HEK293 (cell line): ENCODE results near the gene N4BP3.

Experiments
- CTCF ChIA-PET: fragments of 350-600 bp; formaldehyde crosslinking; extraction: SDS; loops from one replicate; lab custom pipeline; 2021; ENCODE audit warnings: antibody characterized with exemption; lab: Yijun Ruan, JAX
- POLR2A ChIA-PET: fragments of 300-600 bp; formaldehyde crosslinking; extraction: SDS; loops from one replicate; lab custom pipeline; 2020; ENCODE audit warnings: antibody characterized with exemption, inconsistent platforms; lab: Yijun Ruan, JAX
- H3K27ac ChIP-seq: fragments of 200-500 bp; sonication (Bioruptor generic); 2 replicates; pipeline ENCODE4 v1.5.1; 2014; ENCODE audit warnings: low read depth, low read length, control low read depth, inconsistent platforms; ENCODE audit errors: extremely low read depth
- H3K36me3 ChIP-seq, 2 experiments: fragments of 200-500 bp in 1 of 2; sonication (Bioruptor generic) in 1 of 2; 1 replicate in 1 of 2; 2 replicates in 1 of 2; pipeline ENCODE4 v1.5.1; 2014 to 2017; ENCODE audit warnings: inconsistent platforms in 2 of 2, low read length in 2 of 2; ENCODE audit not compliant: control insufficient read depth in 2 of 2, insufficient read depth in 1 of 2
- H3K4me1 ChIP-seq: fragments of 200-500 bp; sonication (Bioruptor generic); 2 replicates; pipeline ENCODE4 v1.5.1; 2014; ENCODE audit warnings: mild to moderate bottlenecking, low read length, inconsistent platforms; ENCODE audit not compliant: control insufficient read depth, insufficient read depth
- H3K4me3 ChIP-seq: 2 replicates; pipeline ENCODE4 v1.5.1; 2011; ENCODE audit warnings: low read depth, mild to moderate bottlenecking, control low read depth, low read length, moderate library complexity
- H3K9me3 ChIP-seq: fragments of 200-500 bp; sonication (Bioruptor generic); 2 replicates; pipeline ENCODE4 v1.5.1; 2014; ENCODE audit warnings: low read depth, low read length, inconsistent platforms; ENCODE audit not compliant: control insufficient read depth, insufficient read depth
- ATF2 ChIP-seq: fragments of 450-650 bp; formaldehyde crosslinking; IDR thresholded peaks from 2 replicates; pipeline ENCODE4 v1.5.1; 2016; ENCODE audit warnings: missing biosample characterization, missing genetic modification characterization, low read depth
- BCL11A ChIP-seq: fragments of 450-650 bp; formaldehyde crosslinking; IDR thresholded peaks from 2 replicates; pipeline ENCODE4 v1.5.1; 2016; ENCODE audit warnings: low read depth, missing biosample characterization, missing genetic modification characterization
- BCL11B ChIP-seq: fragments of 450-650 bp; formaldehyde crosslinking; IDR thresholded peaks from 2 replicates; pipeline ENCODE4 v1.5.1; 2016; ENCODE audit warnings: low read depth, missing biosample characterization, missing genetic modification characterization
- KLF10 ChIP-seq: fragments of 450-650 bp; IDR thresholded peaks from 2 replicates; pipeline ENCODE4 v1.5.1; 2018; ENCODE audit warnings: missing biosample characterization, mild to moderate bottlenecking, missing genetic modification characterization
- KLF17 ChIP-seq: fragments of 450-650 bp; formaldehyde crosslinking; IDR thresholded peaks from 2 replicates; pipeline ENCODE4 v1.5.1; 2016; ENCODE audit warnings: missing biosample characterization, missing genetic modification characterization
- KLF8 ChIP-seq: fragments of 450-650 bp; formaldehyde crosslinking; IDR thresholded peaks from 2 replicates; pipeline ENCODE4 v1.5.1; 2016; ENCODE audit warnings: missing biosample characterization, missing genetic modification characterization
- KLF9 ChIP-seq: fragments of 450-650 bp; formaldehyde crosslinking; IDR thresholded peaks from 2 replicates; pipeline ENCODE4 v1.5.1; 2016; ENCODE audit warnings: missing biosample characterization, missing genetic modification characterization, low read depth
- PBX3 ChIP-seq: sonication (generic); formaldehyde crosslinking; IDR thresholded peaks from 2 replicates; pipeline ENCODE4 v1.8.1; 2022; ENCODE audit warnings: mild to moderate bottlenecking, moderate library complexity, missing genetic modification reagents
- RBAK ChIP-seq: fragments of 450-650 bp; formaldehyde crosslinking; IDR thresholded peaks from 2 replicates; pipeline ENCODE4 v1.5.1; 2016; ENCODE audit warnings: missing biosample characterization, missing genetic modification characterization
- REPIN1 ChIP-seq: fragments of 450-650 bp; formaldehyde crosslinking; IDR thresholded peaks from 2 replicates; pipeline ENCODE4 v1.5.1; 2017; ENCODE audit warnings: missing biosample characterization, missing genetic modification characterization, low read depth
- ZBTB48 ChIP-seq: fragments of 450-650 bp; formaldehyde crosslinking; IDR thresholded peaks from 2 replicates; pipeline ENCODE4 v1.5.1; 2016; ENCODE audit warnings: missing biosample characterization, missing genetic modification characterization
- ZNF132 ChIP-seq: fragments of 450-650 bp; formaldehyde crosslinking; IDR thresholded peaks from 2 replicates; pipeline ENCODE4 v1.5.1; 2017; ENCODE audit warnings: missing biosample characterization, missing genetic modification characterization, borderline replicate concordance
- ZNF155 ChIP-seq: fragments of 450-650 bp; formaldehyde crosslinking; IDR thresholded peaks from 2 replicates; pipeline ENCODE4 v1.5.1; 2016; ENCODE audit warnings: missing biosample characterization, missing genetic modification characterization
- ZNF202 ChIP-seq: fragments of 450-650 bp; formaldehyde crosslinking; IDR thresholded peaks from 2 replicates; pipeline ENCODE4 v1.5.1; 2016; ENCODE audit warnings: missing biosample characterization, missing genetic modification characterization, borderline replicate concordance
- ZNF23 ChIP-seq: fragments of 450-650 bp; formaldehyde crosslinking; IDR thresholded peaks from 2 replicates; pipeline ENCODE4 v1.5.1; 2016; ENCODE audit warnings: missing biosample characterization, missing genetic modification characterization, borderline replicate concordance
- ZNF24 ChIP-seq: fragments of 450-650 bp; formaldehyde crosslinking; IDR thresholded peaks from 2 replicates; pipeline ENCODE4 v1.5.1; 2016; ENCODE audit warnings: missing biosample characterization, missing genetic modification characterization
- ZNF404 ChIP-seq: fragments of 450-650 bp; formaldehyde crosslinking; IDR thresholded peaks from 2 replicates; pipeline ENCODE4 v1.5.1; 2017; ENCODE audit warnings: missing biosample characterization, missing genetic modification characterization
- ZNF449 ChIP-seq: fragments of 450-650 bp; formaldehyde crosslinking; IDR thresholded peaks from 2 replicates; pipeline ENCODE4 v1.5.1; 2017; ENCODE audit warnings: missing biosample characterization, mild to moderate bottlenecking, missing genetic modification characterization, moderate library complexity
- ZNF521 ChIP-seq: fragments of 450-650 bp; formaldehyde crosslinking; IDR thresholded peaks from 2 replicates; pipeline ENCODE4 v1.5.1; 2017; ENCODE audit warnings: missing biosample characterization, mild to moderate bottlenecking, missing genetic modification characterization
- ZNF558 ChIP-seq: fragments of 450-650 bp; formaldehyde crosslinking; IDR thresholded peaks from 2 replicates; pipeline ENCODE4 v1.5.1; 2016; ENCODE audit warnings: missing biosample characterization, missing genetic modification characterization
- ZNF580 ChIP-seq: fragments of 450-650 bp; formaldehyde crosslinking; IDR thresholded peaks from 2 replicates; pipeline ENCODE4 v1.5.1; 2016; ENCODE audit warnings: missing biosample characterization, missing genetic modification characterization
- ZNF596 ChIP-seq: fragments of 450-650 bp; IDR thresholded peaks from 2 replicates; pipeline ENCODE4 v1.5.0; 2018; ENCODE audit warnings: missing biosample characterization, mild to moderate bottlenecking, missing genetic modification characterization, moderate library complexity
- ZNF791 ChIP-seq: fragments of 450-650 bp; formaldehyde crosslinking; IDR thresholded peaks from 2 replicates; pipeline ENCODE4 v1.5.1; 2016; ENCODE audit warnings: missing biosample characterization, missing genetic modification characterization

The N4BP3 gene

GRCh38 chr5:178080618-178081410, 32.5 kb upstream of the N4BP3 start:
- POLR2A ChIA-PET, result interaction anchor here (0.7 kb wide), 1 partner anchor 586 kb away, joined by 5 read pairs; no protein-coding TSS in a partner anchor
- CTCF ChIA-PET, result interaction anchor here (0.6 to 1.8 kb wide), 2 partner anchors 65 to 483 kb away, joined by 3 to 6 read pairs; no protein-coding TSS in a partner anchor
- TF ChIP-seq ZNF23 (no peak), ZNF202 (tag by site-specific recombination) (no peak), ATF2 (tag by site-specific recombination) (no peak), KLF10 (no peak), REPIN1 (tag by site-specific recombination) (no peak), ZNF521 (tag by site-specific recombination) (no peak), KLF9 (tag by site-specific recombination) (no peak), ZNF155 (no peak), KLF17 (tag by site-specific recombination) (no peak), BCL11B (tag by site-specific recombination) (no peak), ZNF558 (tag by site-specific recombination) (no peak), ZNF24 (tag by site-specific recombination) (no peak), ZNF580 (tag by site-specific recombination) (no peak)

GRCh38 chr5:178081571-178082243, 31.6 kb upstream of the N4BP3 start:
- TF ChIP-seq KLF9 (tag by site-specific recombination), result 0 out of 2 replicates have a peak, but pooled peaks have one; percentile 17
- TF ChIP-seq ZNF132 (tag by site-specific recombination), result no peak
- ChIA-PET POLR2A (interaction anchor here (0.7 to 1.2 kb wide), 3 partner anchors 72 to 587 kb away, joined by 3 to 5 read pairs (median 3); partner anchors contain the start of genes HNRNPAB and NHP2), CTCF (no interaction called here)
- no peaks in the 10 kb centered on the region for H3K4me1 ChIP-seq
- H3K36me3 ChIP-seq, result no peaks in the 10 kb centered on the region
- H3K9me3 ChIP-seq, result no peaks in the 10 kb centered on the region
- no peak overlapping the region for H3K27ac ChIP-seq
- H3K4me3 ChIP-seq, result no peak overlapping the region

More at GRCh38 chr5:178080618-178081410, 32.5 kb upstream of the N4BP3 start:
- H3K4me1 ChIP-seq, result no peaks in the 10 kb centered on the region
- H3K36me3 ChIP-seq, result no peaks in the 10 kb centered on the region
- no peak overlapping the region for H3K27ac ChIP-seq
- H3K9me3 ChIP-seq, result no peaks in the 10 kb centered on the region
- H3K4me3 ChIP-seq, result no peak overlapping the region

GRCh38 chr5:178083922-178084321, 29.4 kb upstream of the N4BP3 start:
- POLR2A ChIA-PET, result no interaction called here
- H3K4me1 ChIP-seq, result no peaks in the 10 kb centered on the region
- CTCF ChIA-PET, result interaction anchor here (0.6 to 1.8 kb wide), 6 partner anchors 9 to 78 kb away, joined by 3 to 11 read pairs (median 6); no protein-coding TSS in a partner anchor
- H3K4me3 ChIP-seq, result no peak overlapping the region
- H3K9me3 ChIP-seq, result no peaks in the 10 kb centered on the region
- H3K36me3 ChIP-seq, result no peaks in the 10 kb centered on the region
- no peak overlapping the region for H3K27ac ChIP-seq
- no peak for TF ChIP-seq ZNF449 (tag by site-specific recombination)
- TF ChIP-seq ZNF596, result no peak
- TF ChIP-seq ZNF404, result no peak
- TF ChIP-seq KLF8 (tag by site-specific recombination), result no peak
- TF ChIP-seq PBX3 (CRISPR knock-in tag), result no peak
- no peak for TF ChIP-seq ZNF791 (tag by site-specific recombination)
- TF ChIP-seq ZBTB48, result no peak
- no peak for TF ChIP-seq BCL11A (tag by site-specific recombination)
- TF ChIP-seq ATF2 (tag by site-specific recombination), result no peak
- TF ChIP-seq RBAK (tag by site-specific recombination), result no peak
